HT1080 (cell line): ENCODE measurements around the gene NRBF2. TPM values are rescaled to one million over a fixed set of nuclear protein-coding genes. Genes with fewer than 3 reads are reported as not detected.
"Not testable (repeated sequence)": the region's sequence is repeated elsewhere in the genome, so short reads cannot be mapped to it uniquely, and the experiment has no call there.

ENCODE experiments used
- DNase-seq: peaks from one replicate; pipeline ENCODE4 v3.0.0-alpha.2; 2015; ENCODE audit warnings: low read depth
- polyA plus RNA-seq, 2 experiments: library from polyadenylated mRNA; depleted of rRNA; stranded (reverse); fragments of >200 nt; gene quantifications; 2 replicates each; pipeline ENCODE4 v1.2.3, GENCODE V29; 2015
- total RNA-seq: library from RNA; depleted of rRNA; stranded (reverse); fragments of >200 nt; shearing (Covaris generic); gene quantifications from 2 replicates; pipeline ENCODE4 v1.2.3, GENCODE V29; 2014; rRNA removed

Gene NRBF2
- 19.1 and 22.5 TPM in 2 replicates for total RNA-seq
- 23.6 and 27.3 TPM in 2 replicates for polyA plus RNA-seq (2015; cell fraction: cytosol; rRNA removed)
- polyA plus RNA-seq (2015; cell fraction: nucleus; rRNA removed) = 14.4 and 14.6 TPM in 2 replicates

DNA sequence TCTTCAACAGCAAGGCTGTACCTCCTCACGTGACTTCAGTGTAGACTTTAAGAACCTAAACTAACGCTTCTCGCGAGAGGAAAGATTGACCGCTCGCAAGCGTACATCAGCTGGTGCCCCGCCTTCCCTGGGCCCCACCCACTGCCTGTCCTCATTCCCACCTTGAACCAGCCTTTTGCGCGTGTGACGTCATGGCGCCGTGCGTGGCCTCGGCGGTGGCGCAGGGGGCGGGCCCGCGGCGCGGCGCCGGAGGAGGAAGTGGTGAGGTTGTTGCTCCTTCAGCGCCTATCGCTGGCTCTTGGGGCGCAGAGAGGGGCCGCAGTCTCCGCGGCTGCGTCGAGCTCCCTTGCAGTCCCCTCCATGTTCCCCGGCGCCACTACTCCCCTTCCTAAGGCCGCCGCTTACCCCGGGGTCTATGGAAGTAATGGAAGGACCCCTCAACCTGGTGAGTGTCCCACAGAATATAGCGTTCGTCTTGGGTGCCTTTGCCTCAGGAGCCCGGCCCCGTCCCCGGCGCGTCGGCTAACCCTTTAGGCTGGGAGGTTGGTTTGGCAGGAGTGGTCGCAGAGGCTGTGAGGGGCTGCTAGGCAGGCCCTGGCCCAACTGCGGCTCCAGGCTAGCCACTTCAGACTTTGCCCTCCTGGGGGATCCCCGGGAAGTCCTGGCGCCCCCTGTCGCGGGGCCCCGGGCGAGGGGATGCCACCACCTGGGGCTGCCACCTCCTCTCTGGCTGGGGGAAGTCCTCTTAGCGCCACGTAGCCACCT is at the start of gene NRBF2:
Gene NRBF2, plus strand, starts transcription at position 273 of the 765 bp plus-strand sequence. Its CDS starts 143 bp downstream, at position 416.
- peak; percentile 99 for DNase-seq

DNA sequence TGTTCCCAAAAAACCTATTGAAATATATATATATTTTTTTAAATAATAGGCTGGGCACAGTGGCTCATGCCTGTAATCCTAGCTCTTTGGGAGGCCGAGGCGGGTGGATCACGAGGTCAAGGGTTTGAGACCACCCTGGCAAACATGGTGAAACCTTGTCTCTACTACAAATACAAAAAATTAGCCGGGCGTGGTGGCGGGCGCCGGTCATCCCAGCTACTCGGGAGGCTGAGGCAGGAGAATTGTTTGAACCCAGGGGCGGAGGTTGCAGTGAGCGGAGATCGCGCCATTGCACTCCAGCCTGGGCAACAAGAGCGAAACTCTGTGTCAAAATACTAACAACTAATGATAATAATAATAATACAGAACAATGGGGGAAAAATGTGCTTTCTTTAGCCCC is 49.7 kb upstream of the NRBF2 start:
- not testable (repeated sequence) for DNase-seq

DNA sequence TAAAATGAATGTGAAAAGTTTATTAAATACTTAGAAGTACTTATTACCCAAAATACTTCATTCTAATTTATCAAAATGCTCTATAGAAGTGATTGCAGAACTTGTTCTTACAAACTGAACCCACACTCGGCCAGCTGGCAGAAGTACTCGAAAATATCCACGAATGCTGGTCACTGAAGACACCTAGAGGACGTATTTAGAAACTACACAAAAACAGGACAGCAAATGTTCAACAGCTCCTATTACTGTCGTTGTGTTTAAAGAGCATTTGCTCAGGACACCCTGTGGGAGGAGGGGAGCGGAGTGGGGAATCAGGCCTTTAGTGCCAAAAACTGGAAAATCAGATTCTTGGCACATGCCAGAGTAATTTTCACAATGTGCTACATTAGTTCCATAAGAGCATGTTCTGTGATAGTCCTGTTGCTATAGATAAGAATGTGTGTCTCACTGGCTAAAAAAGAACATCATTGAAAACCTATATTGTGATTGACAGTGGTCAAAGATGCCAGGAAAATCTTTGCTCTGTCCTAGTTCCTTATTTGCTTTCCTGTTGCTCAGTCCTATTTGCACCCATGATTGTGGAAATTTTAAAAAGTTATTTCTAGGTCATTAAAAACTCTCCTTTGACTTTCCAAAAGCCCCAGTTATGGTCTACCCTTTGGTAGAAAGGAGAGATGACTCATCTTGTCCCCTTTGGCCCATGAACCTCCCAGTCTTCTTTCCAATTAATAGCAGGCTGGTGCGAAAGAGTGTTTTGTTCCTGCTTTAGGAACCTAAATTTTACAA is 49.0 kb upstream of the NRBF2 start:
- DNase-seq = peak; percentile 70

- DNase-seq = no peak
These were observed 48.3 kb upstream of the NRBF2 start for GRCh38 chr10:63084690-63085382.

GRCh38 chr10:63093227-63093626 is 39.9 kb upstream of the NRBF2 start:
- DNase-seq = no peak

- no peak for DNase-seq
These were observed 38.7 kb upstream of the NRBF2 start for GRCh38 chr10:63094405-63094804.

DNA sequence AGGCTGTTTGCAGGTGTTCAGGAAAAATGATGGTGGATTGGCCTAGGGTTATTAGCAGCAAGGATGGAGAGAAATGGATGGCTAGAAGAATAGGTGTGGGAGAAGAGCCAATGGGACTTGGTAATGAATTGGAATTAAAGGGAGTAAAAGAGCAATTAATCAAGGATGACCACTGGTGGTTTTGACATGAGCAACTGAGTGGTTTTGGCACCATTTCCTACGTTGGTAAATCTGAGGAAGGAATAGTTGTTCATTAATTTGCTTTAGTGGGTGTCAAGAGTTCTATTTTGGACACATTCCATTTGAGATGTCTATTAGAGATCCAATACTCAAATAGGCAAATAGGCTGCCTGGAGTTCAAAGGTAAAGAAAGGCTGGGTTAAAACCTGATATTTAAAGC is 38.2 kb upstream of the NRBF2 start:
- DNase-seq = no peak

GRCh38 chr10:63099734-63100133 is 33.4 kb upstream of the NRBF2 start:
- no peak for DNase-seq

DNA sequence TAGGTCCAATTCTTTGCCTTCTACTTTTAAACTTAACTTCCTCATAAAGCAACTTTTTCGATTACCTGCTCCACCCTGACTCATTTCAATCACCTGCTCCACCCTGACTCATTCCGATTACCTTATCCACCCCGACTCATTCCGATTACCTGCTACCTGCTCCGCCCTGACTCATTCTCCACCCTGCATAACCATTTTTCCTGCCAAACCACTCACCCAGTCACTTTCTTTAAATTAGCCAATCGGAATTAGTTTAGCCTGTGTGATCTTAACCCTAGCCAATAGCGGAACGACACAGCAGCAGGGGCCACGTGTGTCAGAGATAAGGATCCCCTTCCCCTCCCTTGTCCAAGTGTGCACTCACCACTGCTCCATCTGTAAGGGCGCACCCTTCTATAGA is 32.0 kb upstream of the NRBF2 start:
- not testable (repeated sequence) for DNase-seq

DNA sequence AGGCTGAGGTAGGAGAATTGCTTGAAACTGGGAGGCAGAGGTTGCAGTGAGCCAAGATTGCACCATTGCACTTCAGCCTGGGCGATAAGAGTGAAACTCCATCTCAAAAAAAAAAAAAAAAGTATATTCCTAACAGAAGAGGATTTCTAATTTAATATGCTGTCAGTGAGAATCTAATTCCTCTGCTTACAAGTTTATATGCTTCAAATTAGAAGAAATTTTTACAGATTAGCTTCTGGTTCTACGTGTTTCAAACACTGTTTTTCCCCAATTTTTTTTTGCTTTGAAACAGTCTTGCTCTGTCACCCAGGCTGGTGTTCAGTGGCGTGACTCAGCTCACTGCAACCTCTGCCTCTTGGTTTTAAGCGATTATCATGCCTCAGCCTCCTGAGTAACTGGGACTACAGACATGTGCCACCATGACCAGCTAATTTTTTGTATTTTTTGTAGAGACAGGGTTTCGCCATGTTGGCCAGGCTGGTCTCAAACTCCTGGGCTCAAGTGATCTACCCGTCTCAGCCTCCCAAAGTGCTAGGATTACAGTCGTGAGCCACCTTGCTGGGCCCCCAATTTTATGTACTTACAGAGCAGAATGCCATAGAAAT is 30.7 kb upstream of the NRBF2 start:
- DNase-seq = peak; percentile 37

GRCh38 chr10:63103178-63103577 is 29.9 kb upstream of the NRBF2 start:
- not testable (repeated sequence) for DNase-seq

DNA sequence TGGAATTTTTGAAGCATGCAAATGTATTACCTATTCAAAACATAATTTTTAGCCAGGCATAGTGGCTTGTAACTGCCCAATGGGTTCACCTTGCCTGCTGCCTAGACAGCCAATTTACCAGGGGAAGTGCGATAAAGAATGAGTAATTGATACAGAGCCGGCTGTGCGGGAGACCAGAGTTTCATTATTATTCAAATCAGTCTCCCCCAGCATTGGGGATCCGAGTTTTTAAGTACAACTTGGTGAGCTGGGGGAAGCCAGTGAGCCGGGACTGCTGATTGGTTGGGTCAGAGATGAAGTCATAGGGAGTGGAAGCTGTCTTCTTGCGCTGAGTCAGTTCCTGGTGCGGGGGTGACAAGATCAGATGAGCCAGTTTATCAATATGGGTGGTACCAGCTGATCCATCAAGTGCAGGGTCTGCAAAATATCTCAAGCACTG is 29.1 kb upstream of the NRBF2 start:
- peak; percentile 50 for DNase-seq

GRCh38 chr10:63105225-63106110 is 27.7 kb upstream of the NRBF2 start:
- peak; percentile 42 for DNase-seq

DNA sequence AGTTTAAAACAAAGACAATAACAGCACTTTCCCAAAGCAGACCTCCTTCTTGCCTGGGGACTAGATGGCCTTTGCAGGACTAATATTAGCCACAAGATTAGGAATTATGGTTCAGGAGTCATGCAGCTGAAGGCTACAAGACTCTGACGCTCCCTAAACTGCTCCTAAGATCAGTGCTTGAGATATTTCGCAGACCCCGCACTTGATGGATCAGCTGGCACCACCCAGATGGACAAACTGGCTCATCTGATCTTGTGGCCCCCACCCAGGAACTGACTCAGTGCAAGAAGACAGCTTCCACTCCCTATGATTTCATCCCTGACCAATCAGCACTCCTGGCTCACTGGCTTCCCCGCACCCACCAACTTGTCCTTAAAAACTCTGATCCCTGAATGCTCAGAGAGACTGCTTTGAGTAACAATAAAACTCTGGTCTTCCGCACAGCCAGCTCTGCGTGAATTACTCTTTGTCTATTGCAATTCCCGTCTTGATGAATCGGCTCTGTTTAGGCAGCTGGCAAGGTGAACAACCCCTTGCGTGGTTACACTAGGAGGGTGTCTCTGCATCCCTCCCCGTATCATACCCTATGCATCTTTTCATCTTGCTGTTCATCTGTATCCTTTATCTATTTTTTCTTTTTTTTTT is 26.9 kb upstream of the NRBF2 start:
- peak; percentile 72 for DNase-seq

DNA sequence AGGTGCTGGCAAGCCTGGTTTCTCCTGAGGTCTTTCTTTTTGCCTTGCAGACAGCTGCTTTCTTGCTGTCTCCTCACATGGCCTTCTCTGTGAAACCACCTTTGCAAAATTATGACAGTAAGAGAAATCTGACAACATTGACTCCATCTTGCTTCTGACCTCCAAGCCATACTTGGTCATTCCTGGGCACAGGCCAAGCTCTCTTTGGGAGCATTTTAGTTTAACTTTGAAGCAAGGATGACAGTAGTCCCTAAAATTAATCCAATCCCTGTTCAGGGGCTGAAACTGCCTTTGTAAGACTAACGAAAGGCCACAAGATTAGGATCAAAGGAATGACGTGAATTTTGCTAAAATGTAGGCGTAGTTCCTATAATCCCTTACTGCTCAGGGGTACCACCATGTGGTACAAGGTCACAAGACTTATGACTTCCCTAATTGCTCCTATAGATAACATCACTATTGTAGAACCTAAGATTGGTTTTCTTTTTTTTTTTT is 25.1 kb upstream of the NRBF2 start:
- DNase-seq = no peak

DNA sequence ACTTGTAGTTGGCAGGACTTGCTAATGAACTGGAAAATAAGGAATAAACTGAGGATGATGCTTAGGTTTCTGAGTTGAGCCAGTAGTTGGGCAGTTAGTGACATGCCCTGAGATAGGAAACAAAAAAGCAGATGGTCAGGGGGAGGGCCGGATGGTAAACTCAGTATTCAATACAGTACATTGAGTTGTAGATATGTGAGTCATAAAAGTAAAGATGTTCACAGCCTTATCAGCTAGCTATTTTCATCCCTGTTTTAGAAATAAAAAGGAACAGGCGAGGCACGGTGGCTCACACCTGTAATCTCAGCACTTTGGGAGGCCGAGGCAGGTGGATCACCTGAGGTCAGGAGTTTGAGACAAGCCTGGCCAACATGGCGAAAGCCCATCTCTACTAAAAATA is 22.2 kb upstream of the NRBF2 start:
- DNase-seq = no peak

DNA sequence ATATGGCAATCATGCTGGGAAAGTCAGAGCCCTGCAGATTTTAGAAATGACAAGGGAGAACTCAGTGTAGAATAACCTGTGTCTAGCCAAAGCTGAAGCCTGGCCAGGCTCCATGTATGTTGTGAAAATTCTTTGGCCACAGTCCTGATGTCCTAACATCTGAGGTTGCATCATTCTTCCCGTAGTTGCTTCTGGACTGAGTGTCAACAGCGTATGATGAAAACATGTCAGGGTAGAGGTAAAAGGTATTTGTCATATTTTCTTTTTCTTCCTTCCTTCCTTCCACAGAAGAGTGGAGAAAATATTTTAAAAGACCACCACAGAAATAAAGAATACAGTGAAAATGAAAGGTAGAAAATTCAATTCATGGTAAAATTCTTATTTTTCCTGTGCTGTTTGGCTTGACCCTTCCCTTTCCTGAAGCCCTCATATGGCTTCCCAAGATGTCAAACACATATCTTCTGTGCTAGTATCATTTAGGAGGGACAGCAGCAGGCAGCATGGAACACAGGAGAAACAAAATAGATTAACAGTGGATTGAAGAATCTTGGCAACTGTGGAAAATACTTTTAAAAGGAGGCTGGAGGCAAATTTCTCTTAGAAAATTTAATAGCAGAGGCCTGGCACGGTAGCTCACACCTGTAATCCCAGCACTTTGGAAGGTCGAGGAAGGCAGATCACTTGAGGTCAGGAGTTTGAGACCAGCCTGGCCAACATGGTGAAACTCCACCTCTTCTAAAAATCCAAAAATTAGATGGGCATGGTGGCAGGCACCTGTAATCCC is 18.9 kb upstream of the NRBF2 start:
- DNase-seq = peak; percentile 21

GRCh38 chr10:63115732-63116383 is 17.3 kb upstream of the NRBF2 start:
- DNase-seq = no peak
